SK-N-SH treated with all-trans-retinoic acid at 6 μM for 48 hours (cell line): Measurements from ENCODE around the gene CYFIP1.

ENCODE experiments used
- ATAC-seq: fragments of 200-7000 bp; cut with Tn5 transposase; 3 replicates; pipeline ENCODE4 v1.9.1; 2020; ENCODE audit warnings: mild to moderate bottlenecking, moderate library complexity
- ARNTL ChIP-seq: fragments of 450-650 bp; formaldehyde crosslinking; IDR thresholded peaks from 2 replicates; pipeline ENCODE4 v1.5.0; 2020; ENCODE audit warnings: low read depth, mild to moderate bottlenecking, moderate library complexity, borderline replicate concordance
- BACH2 ChIP-seq: fragments of 250-450 bp; sonication (Bioruptor Pico); IDR thresholded peaks from 2 replicates; pipeline ENCODE4 v1.9.0; 2021; ENCODE audit warnings: mild to moderate bottlenecking, borderline replicate concordance
- CREB5 ChIP-seq: fragments of 250-450 bp; sonication (Bioruptor Pico); IDR thresholded peaks from 2 replicates; pipeline ENCODE4 v1.5.1; 2020; ENCODE audit warnings: low read depth, mild to moderate bottlenecking, moderate library complexity
- CSDC2 ChIP-seq: fragments of 250-450 bp; sonication (Bioruptor Pico); IDR thresholded peaks from 2 replicates; pipeline ENCODE4 v1.5.0; 2020; ENCODE audit warnings: mild to moderate bottlenecking, moderate library complexity
- CSRNP3 ChIP-seq: fragments of 250-450 bp; sonication (Bioruptor Pico); IDR thresholded peaks from 2 replicates; pipeline ENCODE4 v1.5.1; 2021; ENCODE audit warnings: mild to moderate bottlenecking, moderate library complexity
- ESRRG ChIP-seq: fragments of 250-450 bp; sonication (Bioruptor Pico); IDR thresholded peaks from 2 replicates; pipeline ENCODE4 v1.6.1; 2021; ENCODE audit warnings: mild to moderate bottlenecking
- GLIS3 ChIP-seq: fragments of 250-450 bp; sonication (Bioruptor Pico); IDR thresholded peaks from 2 replicates; pipeline ENCODE4 v1.5.0; 2020; ENCODE audit warnings: mild to moderate bottlenecking, moderate library complexity
- ISL1 ChIP-seq: fragments of 250-450 bp; sonication (Bioruptor Pico); IDR thresholded peaks from 2 replicates; pipeline ENCODE4 v2.1.2; 2022; ENCODE audit warnings: mild to moderate bottlenecking, moderate library complexity
- OSR1 ChIP-seq: fragments of 250-450 bp; sonication (Bioruptor Pico); IDR thresholded peaks from 2 replicates; pipeline ENCODE4 v1.8.0; 2022; ENCODE audit warnings: moderate library complexity, mild to moderate bottlenecking, inconsistent platforms
- PATZ1 ChIP-seq: fragments of 250-450 bp; sonication (Bioruptor Pico); IDR thresholded peaks from 2 replicates; pipeline ENCODE4 v1.8.0; 2020; ENCODE audit warnings: mild to moderate bottlenecking, moderate library complexity, borderline replicate concordance
- PPARA ChIP-seq: fragments of 250-450 bp; sonication (Bioruptor Pico); IDR thresholded peaks from 2 replicates; pipeline ENCODE4 v1.5.0; 2020; ENCODE audit warnings: mild to moderate bottlenecking, borderline replicate concordance
- RARB ChIP-seq: fragments of 250-450 bp; sonication (Bioruptor Pico); IDR thresholded peaks from 2 replicates; pipeline ENCODE4 v1.8.0; 2021; ENCODE audit warnings: mild to moderate bottlenecking, moderate library complexity
- SNAI2 ChIP-seq: fragments of 250-450 bp; sonication (Bioruptor Pico); IDR thresholded peaks from 2 replicates; pipeline ENCODE4 v1.5.0; 2020; ENCODE audit warnings: mild to moderate bottlenecking, moderate library complexity
- TOX ChIP-seq: fragments of 250-450 bp; sonication (Bioruptor Pico); IDR thresholded peaks from 2 replicates; pipeline ENCODE4 v1.8.0; 2021; ENCODE audit warnings: mild to moderate bottlenecking, moderate library complexity, borderline replicate concordance
- TSHZ2 ChIP-seq: fragments of 250-450 bp; sonication (Bioruptor Pico); IDR thresholded peaks from 2 replicates; pipeline ENCODE4 v1.5.0; 2020; ENCODE audit warnings: mild to moderate bottlenecking, moderate library complexity
- ZC3H10 ChIP-seq: fragments of 250-450 bp; sonication (Bioruptor Pico); IDR thresholded peaks from 2 replicates; pipeline ENCODE4 v1.5.1; 2021; ENCODE audit warnings: mild to moderate bottlenecking, moderate library complexity
- ZFP3 ChIP-seq: fragments of 250-450 bp; sonication (Bioruptor Pico); IDR thresholded peaks from 2 replicates; pipeline ENCODE4 v1.5.0; 2020; ENCODE audit warnings: mild to moderate bottlenecking, moderate library complexity
- ZFP30 ChIP-seq: fragments of 450-650 bp; formaldehyde crosslinking; IDR thresholded peaks from 2 replicates; pipeline ENCODE4 v1.5.0; 2022; ENCODE audit warnings: mild to moderate bottlenecking, moderate library complexity
- ZNF565 ChIP-seq: fragments of 450-650 bp; formaldehyde crosslinking; conservative IDR thresholded peaks from 2 replicates; pipeline ENCODE4 v1.5.0; 2020; ENCODE audit warnings: low read depth, mild to moderate bottlenecking, moderate library complexity
- ZNF70 ChIP-seq: fragments of 450-650 bp; formaldehyde crosslinking; IDR thresholded peaks from 2 replicates; pipeline ENCODE4 v1.5.0; 2020; ENCODE audit warnings: mild to moderate bottlenecking, moderate library complexity
- ZNF8 ChIP-seq: fragments of 450-650 bp; formaldehyde crosslinking; IDR thresholded peaks from 2 replicates; pipeline ENCODE4 v1.5.0; 2020; ENCODE audit warnings: mild to moderate bottlenecking, moderate library complexity

Gene CYFIP1

GRCh38 chr15:22871481-22872086 lies 108.6 kb downstream of the CYFIP1 start:
- ATAC-seq = no peak; the same call in 2 of the 3 replicates
- TF ChIP-seq SNAI2 = no peak
- no peak for TF ChIP-seq ZC3H10 (CRISPR knock-in tag)
- no peak for TF ChIP-seq ZNF565 (CRISPR knock-in tag)
- no peak for TF ChIP-seq ZNF8 (CRISPR knock-in tag)
- no peak for TF ChIP-seq OSR1 (CRISPR knock-in tag)
- no peak for TF ChIP-seq CSRNP3 (CRISPR knock-in tag)
- no peak for TF ChIP-seq TSHZ2
- TF ChIP-seq CSDC2 (CRISPR knock-in tag) = no peak
- TF ChIP-seq PATZ1 (CRISPR knock-in tag) = no peak
- no peak for TF ChIP-seq RARB (CRISPR knock-in tag)
- TF ChIP-seq ARNTL = no peak
- TF ChIP-seq BACH2 (CRISPR knock-in tag) = no peak
- TF ChIP-seq ZNF70 (CRISPR knock-in tag) = no peak
- TF ChIP-seq ESRRG = no peak
- TF ChIP-seq ZFP30 (CRISPR knock-in tag) = no peak
- TF ChIP-seq TOX (CRISPR knock-in tag) = no peak
- TF ChIP-seq ISL1 (CRISPR knock-in tag) = no peak
- TF ChIP-seq ZFP3 = no peak

GRCh38 chr15:22870865-22871264 lies 109.3 kb downstream of the CYFIP1 start:
- TF ChIP-seq ZNF565 (CRISPR knock-in tag) (no peak), PPARA (CRISPR knock-in tag) (no peak), GLIS3 (CRISPR knock-in tag) (no peak), TOX (CRISPR knock-in tag) (no peak), PATZ1 (CRISPR knock-in tag) (no peak), TSHZ2 (no peak), ISL1 (CRISPR knock-in tag) (no peak), CREB5 (no peak), ESRRG (no peak), CSDC2 (CRISPR knock-in tag) (no peak), ZFP30 (CRISPR knock-in tag) (no peak), OSR1 (CRISPR knock-in tag) (no peak), ZNF8 (CRISPR knock-in tag) (no peak), ZFP3 (no peak), SNAI2 (no peak)
- no peak for ATAC-seq
